Measurements from ENCODE around the gene WDR36.

DNA sequence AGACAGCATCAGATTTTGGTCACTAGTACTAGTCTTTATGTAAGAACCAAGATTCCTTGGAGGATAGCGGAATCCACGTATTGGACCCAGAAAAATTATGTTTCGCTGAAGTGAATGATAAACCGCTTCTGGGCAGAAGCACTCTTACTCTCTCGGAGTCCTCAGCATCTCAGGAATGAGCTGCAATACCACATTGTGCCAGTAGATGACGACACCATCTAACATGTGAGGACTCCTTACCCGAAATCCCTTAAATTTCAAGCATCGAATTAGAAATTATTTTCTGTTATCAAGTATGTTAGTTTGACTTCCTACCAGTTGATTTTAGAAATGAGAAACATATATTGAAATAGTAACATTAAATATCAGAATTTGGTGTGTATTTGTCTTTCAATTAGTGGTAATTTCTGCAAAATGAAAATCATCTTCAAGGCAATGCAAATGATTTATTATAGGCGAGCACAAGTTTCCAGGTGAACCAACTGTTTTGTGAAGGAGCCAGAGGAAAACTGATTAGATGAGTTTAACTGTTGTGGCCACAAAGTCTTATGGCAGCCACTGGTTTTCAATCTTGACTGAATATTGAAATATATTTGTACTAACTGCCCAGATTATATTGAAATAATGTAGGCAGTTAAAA is 66.1 kb downstream of the WDR36 start:
- TF ChIP-seq POLR2A (IDR thresholded peaks at IDR 0.05), result no peak
- TF ChIP-seq, protein P1, sequence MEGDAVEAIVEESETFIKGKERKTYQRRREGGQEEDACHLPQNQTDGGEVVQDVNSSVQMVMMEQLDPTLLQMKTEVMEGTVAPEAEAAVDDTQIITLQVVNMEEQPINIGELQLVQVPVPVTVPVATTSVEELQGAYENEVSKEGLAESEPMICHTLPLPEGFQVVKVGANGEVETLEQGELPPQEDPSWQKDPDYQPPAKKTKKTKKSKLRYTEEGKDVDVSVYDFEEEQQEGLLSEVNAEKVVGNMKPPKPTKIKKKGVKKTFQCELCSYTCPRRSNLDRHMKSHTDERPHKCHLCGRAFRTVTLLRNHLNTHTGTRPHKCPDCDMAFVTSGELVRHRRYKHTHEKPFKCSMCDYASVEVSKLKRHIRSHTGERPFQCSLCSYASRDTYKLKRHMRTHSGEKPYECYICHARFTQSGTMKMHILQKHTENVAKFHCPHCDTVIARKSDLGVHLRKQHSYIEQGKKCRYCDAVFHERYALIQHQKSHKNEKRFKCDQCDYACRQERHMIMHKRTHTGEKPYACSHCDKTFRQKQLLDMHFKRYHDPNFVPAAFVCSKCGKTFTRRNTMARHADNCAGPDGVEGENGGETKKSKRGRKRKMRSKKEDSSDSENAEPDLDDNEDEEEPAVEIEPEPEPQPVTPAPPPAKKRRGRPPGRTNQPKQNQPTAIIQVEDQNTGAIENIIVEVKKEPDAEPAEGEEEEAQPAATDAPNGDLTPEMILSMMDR (IDR thresholded peaks at IDR 0.05), result peak; percentile 93 to 99 (median 98)
- TF ChIP-seq EP300 (IDR thresholded peaks at IDR 0.05), result no peak

Data from gastroesophageal sphincter (tissue), 3 donors.